Activated CD4-positive, alpha-beta T cell treated with anti-CD3 and anti-CD28 coated beads, Interleukin-2, amount 10 ng/mL, durations not matched to agents 24 days and 14 days (primary cell): ENCODE data around the gene SNX9. TPM values are rescaled to one million over a fixed set of nuclear protein-coding genes. Genes with fewer than 3 reads are reported as not detected.
"Not testable (repeated sequence)": the region's sequence is repeated elsewhere in the genome, so short reads cannot be mapped to it uniquely, and the experiment has no call there.

Experiments used
- DNase-seq: peaks from one replicate; pipeline ENCODE4 v3.0.0; 2022
- H3K27ac Mint-ChIP-seq: one replicate; pipeline ENCODE4 v1.8.0; 2022; ENCODE audit warnings: mild to moderate bottlenecking, mixed read lengths
- H3K27me3 Mint-ChIP-seq: one replicate; pipeline ENCODE4 v1.8.0; 2022; ENCODE audit warnings: mixed read lengths
- H3K36me3 Mint-ChIP-seq: one replicate; pipeline ENCODE4 v1.8.0; 2022; ENCODE audit warnings: low read depth, mild to moderate bottlenecking, mixed read lengths
- H3K4me1 Mint-ChIP-seq: one replicate; pipeline ENCODE4 v1.8.0; 2021; ENCODE audit warnings: mixed read lengths
- H3K4me3 Mint-ChIP-seq: one replicate; pipeline ENCODE4 v1.8.0; 2022; ENCODE audit warnings: mild to moderate bottlenecking, moderate library complexity, mixed read lengths
- H3K9me3 Mint-ChIP-seq: one replicate; pipeline ENCODE4 v1.8.0; 2021; ENCODE audit warnings: mixed read lengths
- intact Hi-C: fragments of 100-400 bp; cut with micrococcal nuclease; formaldehyde crosslinking; loops from one replicate; pipeline ENCODE4 v1.15.1; 2023
- total RNA-seq: library from RNA; stranded (reverse); gene quantifications from 2 replicates; pipeline ENCODE4 v1.2.3, GENCODE V29; 2022

The SNX9 gene
- total RNA-seq, 1 donor from 2014 or later = 34.0 TPM

DNA sequence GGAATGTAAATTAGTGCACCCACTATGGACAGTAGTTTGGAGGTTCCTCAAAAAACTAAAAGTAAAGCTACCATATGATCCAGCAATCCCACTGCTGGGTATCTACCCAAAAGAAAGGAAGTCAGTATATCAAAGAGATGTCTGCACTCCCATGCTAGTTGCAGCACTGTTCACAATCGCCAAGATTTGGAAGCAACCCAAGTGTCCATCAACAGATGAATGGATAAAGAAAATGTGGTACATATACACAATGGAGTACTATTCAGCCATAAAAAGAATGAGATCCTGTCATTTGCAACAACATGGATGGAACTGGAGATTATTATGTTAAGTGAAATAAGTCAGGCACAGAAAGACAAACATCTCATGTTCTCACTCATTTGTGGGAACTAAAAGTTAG, 127.9 kb downstream of the SNX9 start:
- peaks cover 11% of the 10 kb centered on the region for H3K36me3 Mint-ChIP-seq
- intact Hi-C loops, DNase-seq, H3K4me3 Mint-ChIP-seq, H3K9me3 Mint-ChIP-seq, H3K27ac Mint-ChIP-seq: not testable (repeated sequence)
- peaks cover 22% of the 10 kb centered on the region for H3K27me3 Mint-ChIP-seq
- H3K4me1 Mint-ChIP-seq = peaks cover 12% of the 10 kb centered on the region

DNA sequence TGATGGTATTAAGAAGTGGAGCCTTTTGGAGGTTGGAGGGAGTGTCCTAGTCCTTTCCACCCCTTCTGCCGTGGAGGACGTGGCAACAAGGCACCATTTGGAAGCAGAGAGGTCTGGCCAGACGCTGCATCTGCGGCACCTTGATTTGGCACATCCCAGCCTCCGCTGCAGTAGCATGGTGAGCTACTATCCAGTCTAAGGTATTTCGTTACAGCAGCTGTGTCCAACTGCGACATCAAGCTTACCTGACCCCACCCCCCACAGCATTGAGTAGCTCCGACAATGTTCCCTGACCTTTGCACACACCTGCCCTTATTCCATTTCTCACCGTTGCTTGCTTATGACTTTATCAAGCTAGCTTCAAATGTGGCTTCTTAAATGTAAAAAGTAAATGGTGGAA, 128.8 kb downstream of the SNX9 start:
- H3K27ac Mint-ChIP-seq = no peak overlapping the region
- H3K27me3 Mint-ChIP-seq = peaks cover 22% of the 10 kb centered on the region
- H3K9me3 Mint-ChIP-seq = peaks cover 3% of the 10 kb centered on the region
- DNase-seq = no peak
- intact Hi-C loops = no loop called here
- no peak overlapping the region for H3K4me3 Mint-ChIP-seq
- H3K4me1 Mint-ChIP-seq = peaks cover 8% of the 10 kb centered on the region
- H3K36me3 Mint-ChIP-seq = peaks cover 5% of the 10 kb centered on the region

DNA sequence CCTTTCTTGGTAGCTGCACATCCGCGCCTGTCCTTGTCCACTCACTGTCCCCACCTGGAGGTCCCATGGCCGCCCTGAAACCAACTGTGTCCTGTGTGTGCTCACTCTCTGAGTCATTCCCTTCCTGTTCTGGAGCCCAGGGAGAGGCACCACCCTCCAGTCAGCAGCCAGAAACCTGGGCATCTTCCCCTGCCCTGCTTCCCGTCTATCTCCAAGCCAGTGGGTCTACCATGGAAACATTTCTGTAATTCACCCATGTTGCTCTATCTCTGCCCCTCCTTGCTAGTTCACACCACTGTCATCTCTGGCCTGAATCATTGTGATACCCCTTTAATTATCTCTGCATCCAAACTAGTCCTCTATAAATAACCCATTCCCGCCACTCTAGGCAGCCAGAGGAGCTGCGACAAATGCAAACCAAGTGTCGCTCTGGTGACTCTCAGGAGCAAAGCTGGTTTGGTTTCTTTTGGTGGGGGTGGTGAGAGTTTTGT, 129.9 kb downstream of the SNX9 start:
- Mint-ChIP-seq H3K27me3 (peaks cover 22% of the 10 kb centered on the region), H3K36me3 (peaks cover 2% of the 10 kb centered on the region), H3K4me3 (no peak overlapping the region), H3K9me3 (peaks cover 3% of the 10 kb centered on the region), H3K27ac (no peak overlapping the region), H3K4me1 (peaks cover 4% of the 10 kb centered on the region)
- intact Hi-C loops = no loop called here
- no peak for DNase-seq

DNA sequence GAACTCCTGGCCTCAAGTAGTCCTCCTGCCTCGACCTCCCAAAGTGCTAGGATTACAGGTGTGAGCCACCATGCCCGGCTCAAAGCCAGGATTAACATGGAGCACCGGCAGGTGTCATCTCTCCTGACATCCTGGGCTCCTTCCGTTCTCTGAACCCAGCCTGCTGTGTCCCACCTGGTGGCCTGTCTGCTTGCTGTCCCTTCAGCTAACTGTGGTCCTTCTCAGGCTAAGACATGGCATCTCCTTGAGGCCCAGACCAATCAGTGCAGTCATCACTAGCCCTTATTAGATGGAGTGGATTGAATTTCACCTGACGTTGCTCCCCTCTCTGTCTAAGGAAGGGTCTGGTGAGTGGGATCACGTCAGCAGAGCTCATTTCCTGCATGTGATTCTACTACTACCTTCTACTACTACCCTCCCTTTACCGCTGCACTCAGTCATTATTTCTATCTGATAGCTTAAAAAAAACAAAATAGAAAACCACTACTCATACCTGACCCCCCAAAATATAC, 130.6 kb downstream of the SNX9 start:
- H3K36me3 Mint-ChIP-seq = peaks cover 4% of the 10 kb centered on the region
- no peak overlapping the region for H3K4me3 Mint-ChIP-seq
- intact Hi-C loops = no loop called here
- H3K9me3 Mint-ChIP-seq = peaks cover 3% of the 10 kb centered on the region
- peaks cover 22% of the 10 kb centered on the region for H3K27me3 Mint-ChIP-seq
- H3K4me1 Mint-ChIP-seq = peaks cover 4% of the 10 kb centered on the region
- no peak overlapping the region for H3K27ac Mint-ChIP-seq
- no peak for DNase-seq

DNA sequence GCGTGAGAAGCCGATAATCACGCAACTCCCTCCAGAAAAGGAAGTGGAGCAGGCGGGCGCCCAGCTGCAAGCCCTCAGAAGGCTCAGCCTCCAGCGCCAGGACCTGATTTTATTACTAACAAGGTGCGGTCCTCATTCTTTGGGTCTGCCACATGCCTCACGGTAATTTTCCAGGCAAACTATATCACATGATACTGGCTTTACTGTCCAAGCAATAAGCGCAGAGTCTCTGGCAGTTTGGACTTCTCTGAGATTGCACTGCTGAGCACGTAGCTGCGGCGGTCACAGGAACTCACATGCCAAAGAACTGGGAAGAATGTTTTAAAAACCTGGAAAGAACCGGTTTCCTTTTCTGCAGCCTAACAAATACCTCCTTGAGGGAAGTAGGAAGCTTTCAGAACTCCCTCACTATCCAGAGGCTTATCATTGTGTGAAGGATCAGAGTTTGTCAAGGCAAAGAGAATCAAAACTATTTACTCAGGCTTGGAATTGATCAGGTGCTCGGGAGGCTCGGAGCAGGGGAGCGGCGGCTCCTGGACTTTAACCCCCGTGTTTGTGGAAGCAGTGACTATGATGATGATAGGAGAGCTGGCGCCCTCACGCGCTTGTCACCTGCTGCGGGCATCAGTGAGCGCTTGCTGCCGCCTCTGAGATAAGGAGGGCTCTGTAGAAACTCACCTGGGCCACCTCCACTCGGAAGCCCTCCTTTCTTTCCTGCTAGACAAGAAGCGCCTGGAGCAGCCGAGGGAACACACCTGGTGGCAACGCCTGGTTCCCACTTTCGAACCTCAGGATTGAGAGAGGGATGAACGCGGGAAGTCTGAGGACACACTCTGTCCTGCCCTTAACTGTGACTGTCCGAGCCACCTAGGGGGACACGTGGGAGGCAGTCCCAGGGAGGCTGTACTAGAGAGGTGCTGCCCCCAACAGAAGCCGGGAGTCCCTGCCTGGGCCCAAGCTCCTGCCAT, 131.4 kb downstream of the SNX9 start:
- Mint-ChIP-seq H3K27me3 (peaks cover 20% of the 10 kb centered on the region), H3K4me3 (no peak overlapping the region), H3K4me1 (peaks cover 4% of the 10 kb centered on the region), H3K9me3 (peaks cover 6% of the 10 kb centered on the region), H3K27ac (no peak overlapping the region), H3K36me3 (peaks cover 6% of the 10 kb centered on the region)
- no peak for DNase-seq
- intact Hi-C loops = no loop called here

DNA sequence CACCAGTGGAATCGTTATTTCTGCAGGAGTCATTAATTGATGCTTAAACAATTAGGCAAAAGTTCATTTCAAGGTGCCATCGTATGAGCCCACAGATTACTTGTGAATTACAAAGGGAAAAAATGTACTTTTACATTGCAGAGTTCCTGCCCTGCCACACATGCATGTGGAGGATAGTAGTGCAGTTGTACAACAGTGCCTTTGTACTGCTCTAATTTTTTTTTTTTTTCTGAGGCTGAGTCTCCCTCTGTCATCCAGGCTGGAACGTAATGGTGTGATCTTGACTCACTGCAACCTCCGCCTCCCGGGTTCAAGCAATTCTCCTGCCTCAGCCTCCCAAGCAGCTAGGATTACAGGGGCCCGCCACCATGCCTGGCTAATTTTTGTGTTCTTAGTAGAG, 132.6 kb downstream of the SNX9 start:
- DNase-seq = no peak

DNA sequence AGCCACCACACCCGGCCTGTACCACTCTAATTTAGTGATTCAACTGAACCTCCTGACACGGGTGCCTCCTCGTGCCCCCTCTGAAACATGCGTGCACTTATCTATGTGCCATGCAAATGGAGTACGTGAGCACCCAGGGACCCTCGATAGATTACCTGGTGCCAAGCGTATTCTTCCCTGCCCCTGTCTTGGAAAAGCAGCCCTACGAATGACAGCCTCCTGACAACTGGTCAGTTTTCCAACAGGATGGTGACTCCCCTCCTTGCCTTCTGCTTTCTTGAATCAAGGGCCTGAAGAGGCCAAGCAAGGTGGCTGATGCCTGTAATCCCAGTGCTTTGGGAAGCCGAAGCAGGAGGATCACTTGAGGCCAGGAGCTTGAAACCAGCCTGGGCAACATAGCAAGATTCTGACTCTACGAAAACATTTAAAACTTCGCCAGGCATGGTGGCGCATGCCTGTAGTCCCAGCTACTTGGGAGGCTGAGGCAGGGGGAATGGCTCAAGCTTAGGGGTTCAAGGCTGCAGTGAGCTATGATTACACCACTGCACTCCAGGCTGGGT, 133.2 kb downstream of the SNX9 start:
- no peak overlapping the region for H3K27ac Mint-ChIP-seq
- intact Hi-C loops = no loop called here
- peaks cover 11% of the 10 kb centered on the region for H3K36me3 Mint-ChIP-seq
- H3K9me3 Mint-ChIP-seq = peaks cover 10% of the 10 kb centered on the region
- H3K4me1 Mint-ChIP-seq = peaks cover 9% of the 10 kb centered on the region
- peaks cover 10% of the 10 kb centered on the region for H3K27me3 Mint-ChIP-seq
- DNase-seq = no peak
- no peak overlapping the region for H3K4me3 Mint-ChIP-seq

More for the DNA sequence above, 132.6 kb downstream of the SNX9 start:
- Mint-ChIP-seq H3K9me3 (peaks cover 10% of the 10 kb centered on the region), H3K4me3 (no peak overlapping the region), H3K27me3 (peaks cover 15% of the 10 kb centered on the region), H3K4me1 (peaks cover 7% of the 10 kb centered on the region), H3K27ac (no peak overlapping the region), H3K36me3 (peaks cover 11% of the 10 kb centered on the region)
- intact Hi-C loops = no loop called here

DNA sequence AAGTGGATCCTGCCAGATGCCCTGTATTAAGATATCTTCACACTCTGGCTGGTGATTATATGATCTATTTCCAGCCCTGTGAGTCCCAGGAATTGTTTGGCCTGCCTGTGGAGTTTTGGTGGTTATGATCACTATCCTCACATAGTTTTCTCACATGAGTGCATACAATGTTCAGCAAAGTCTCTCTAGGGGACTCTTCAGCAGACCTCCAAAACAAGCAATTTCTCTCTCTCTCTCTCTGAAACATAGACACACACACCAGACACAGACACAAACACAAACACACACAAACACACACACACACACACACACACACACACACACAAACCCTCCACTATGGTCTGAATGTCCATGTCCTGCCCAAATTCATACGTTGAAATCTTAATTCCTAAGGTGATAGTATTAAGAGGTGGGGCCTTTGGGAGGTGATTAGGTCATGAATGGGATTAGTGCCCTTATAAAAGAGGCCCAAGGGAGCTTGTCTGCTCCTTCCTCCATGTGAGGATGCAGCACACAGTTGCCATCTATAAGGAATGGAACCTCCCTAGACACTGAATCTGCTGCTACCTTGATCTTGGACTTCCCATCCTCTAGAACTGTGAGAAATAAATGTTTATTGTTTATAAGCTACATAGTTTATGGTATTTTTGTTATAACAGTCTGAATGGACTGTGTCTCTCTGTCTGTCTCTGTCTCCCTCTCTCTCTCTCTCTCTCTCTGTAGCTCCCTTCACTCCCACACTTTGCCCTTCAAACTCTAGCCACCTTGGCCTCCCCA, 136.6 kb downstream of the SNX9 start:
- DNase-seq = no peak
- Mint-ChIP-seq H3K36me3 (peaks cover 16% of the 10 kb centered on the region), H3K9me3 (peaks cover 10% of the 10 kb centered on the region), H3K27ac (no peak overlapping the region), H3K27me3 (peaks cover 2% of the 10 kb centered on the region), H3K4me1 (peaks cover 25% of the 10 kb centered on the region), H3K4me3 (no peak overlapping the region)
- intact Hi-C loops = loop anchor here (5.0 to 10.0 kb wide), 3 partner anchors 65 to 197 kb away; partner anchors contain the start of gene SNX9

DNA sequence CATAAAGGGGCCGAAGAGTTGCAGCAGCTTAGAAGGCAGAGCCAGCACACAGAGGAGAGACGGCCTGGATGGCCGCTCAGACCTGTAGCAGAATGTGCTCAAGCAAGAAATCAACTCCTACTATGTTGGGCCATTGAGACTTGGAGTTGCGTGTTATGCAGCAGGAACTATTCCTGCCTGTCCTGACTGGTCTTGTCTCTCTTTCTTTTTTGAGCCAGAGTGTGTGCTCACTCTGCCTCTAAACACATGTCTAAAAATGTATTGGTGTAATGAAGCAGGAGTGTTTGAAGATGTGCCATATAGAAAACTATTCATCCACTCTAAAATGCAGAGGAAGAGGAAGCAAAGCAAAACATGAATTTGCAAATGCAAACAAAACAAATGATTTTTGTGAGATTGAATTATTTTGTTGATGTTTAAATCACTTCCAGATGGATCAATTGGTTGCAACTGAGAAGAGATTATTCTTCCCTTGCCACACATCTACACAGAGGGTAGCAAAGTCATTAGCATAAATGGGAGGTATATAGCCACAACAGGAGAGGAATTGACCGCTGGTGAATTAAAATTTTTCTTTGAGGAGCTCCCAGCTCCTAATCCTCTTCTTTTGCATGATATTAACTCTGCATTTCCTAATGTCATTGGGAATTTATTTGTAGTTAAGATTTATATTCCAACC, 138.2 kb downstream of the SNX9 start:
- H3K9me3 Mint-ChIP-seq = peaks cover 10% of the 10 kb centered on the region
- no peak overlapping the region for H3K4me3 Mint-ChIP-seq
- no peak overlapping the region for H3K27ac Mint-ChIP-seq
- DNase-seq = no peak
- peaks cover 16% of the 10 kb centered on the region for H3K36me3 Mint-ChIP-seq
- intact Hi-C loops = loop anchor here (5.0 to 10.0 kb wide), 3 partner anchors 64 to 199 kb away; partner anchors contain the start of gene SNX9
- H3K4me1 Mint-ChIP-seq = peaks cover 25% of the 10 kb centered on the region
- no peaks in the 10 kb centered on the region for H3K27me3 Mint-ChIP-seq

DNA sequence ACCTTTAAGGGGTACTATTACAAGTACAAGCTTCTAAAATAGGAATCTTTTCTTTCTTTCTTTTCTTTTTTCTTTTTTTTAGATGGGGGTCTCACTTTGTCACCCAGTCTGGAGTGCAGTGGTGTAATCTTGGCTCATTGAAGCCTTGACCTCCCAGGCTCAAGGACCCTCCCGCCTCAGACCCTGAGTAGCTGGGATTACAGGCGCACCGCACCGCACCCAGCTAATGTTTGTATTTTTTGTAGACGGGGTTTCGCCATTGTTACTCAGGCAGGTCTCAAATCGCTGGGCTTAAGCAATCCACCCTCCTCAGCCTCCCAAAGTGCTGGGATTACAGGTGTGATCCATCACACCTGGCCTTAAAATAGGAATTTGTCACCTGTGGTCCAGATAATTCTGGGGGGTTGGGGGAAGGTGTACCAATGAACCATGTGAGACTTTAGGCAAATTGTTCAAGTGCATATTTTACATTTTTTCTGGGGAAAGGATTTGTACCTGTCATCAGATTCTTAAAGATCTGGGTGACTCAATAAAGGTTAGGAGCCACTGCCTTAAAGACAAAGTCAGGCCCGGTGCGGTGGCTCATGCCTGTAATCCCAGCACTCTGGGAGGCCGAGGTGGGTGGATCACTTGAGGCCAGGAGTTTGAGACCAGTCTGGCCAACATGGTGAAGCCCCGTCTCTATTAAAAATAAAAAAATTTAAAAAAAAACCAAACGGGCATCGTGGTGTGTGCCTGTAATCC, 139.0 kb downstream of the SNX9 start:
- H3K36me3 Mint-ChIP-seq = peaks cover 16% of the 10 kb centered on the region
- no peak for DNase-seq

DNA sequence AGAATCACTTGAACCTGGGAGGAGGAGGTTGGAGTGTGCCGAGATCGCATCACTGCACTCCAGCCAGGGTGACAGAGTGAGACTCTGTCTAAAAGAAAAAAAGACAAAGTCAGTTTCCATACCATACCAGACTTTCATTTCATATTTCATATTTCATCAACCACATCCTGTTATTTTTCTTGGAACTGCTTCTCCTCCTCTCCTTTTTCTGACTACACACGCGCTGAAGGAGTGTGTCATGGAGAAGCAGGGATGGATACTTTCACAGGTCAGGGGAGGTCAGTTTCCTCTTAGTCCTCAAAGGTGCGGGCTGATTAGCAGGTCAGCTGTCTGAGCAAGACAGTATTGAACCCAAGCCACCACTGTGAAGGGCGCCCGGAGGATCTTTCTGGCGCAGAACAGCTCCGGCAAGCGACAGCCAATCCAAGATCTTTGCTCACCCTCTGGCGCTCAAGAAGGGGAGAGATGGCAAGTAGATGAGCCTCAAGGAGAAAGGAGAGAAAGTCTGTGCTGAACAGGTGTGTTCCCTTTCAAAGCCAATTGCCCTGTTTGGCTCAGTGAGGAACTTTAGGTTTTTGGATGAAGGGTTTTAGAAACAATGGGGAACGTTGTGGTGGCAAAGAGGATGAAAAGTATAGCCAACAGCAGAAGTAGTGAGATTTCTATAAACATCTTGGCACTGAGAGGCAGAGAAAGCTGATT, 139.7 kb downstream of the SNX9 start:
- Mint-ChIP-seq H3K4me3 (peak overlapping the region; percentile 80), H3K36me3 (peaks cover 16% of the 10 kb centered on the region), H3K27ac (peak overlapping the region; percentile 95), H3K4me1 (peaks cover 29% of the 10 kb centered on the region), H3K27me3 (no peaks in the 10 kb centered on the region), H3K9me3 (peaks cover 10% of the 10 kb centered on the region)
- intact Hi-C loops = loop anchor here (1.0 to 10.0 kb wide), 5 partner anchors 17 to 200 kb away; partner anchors contain the start of genes SNX9 and SYNJ2
- peak; percentile 80 for DNase-seq

More for the DNA sequence above, 139.0 kb downstream of the SNX9 start:
- intact Hi-C loops = loop anchor here (1.0 to 10.0 kb wide), 5 partner anchors 17 to 200 kb away; partner anchors contain the start of genes SNX9 and SYNJ2
- H3K4me3 Mint-ChIP-seq = peak overlapping the region; percentile 80
- peaks cover 10% of the 10 kb centered on the region for H3K9me3 Mint-ChIP-seq
- H3K27ac Mint-ChIP-seq = peak overlapping the region; percentile 95
- H3K27me3 Mint-ChIP-seq = no peaks in the 10 kb centered on the region
- H3K4me1 Mint-ChIP-seq = peaks cover 28% of the 10 kb centered on the region

DNA sequence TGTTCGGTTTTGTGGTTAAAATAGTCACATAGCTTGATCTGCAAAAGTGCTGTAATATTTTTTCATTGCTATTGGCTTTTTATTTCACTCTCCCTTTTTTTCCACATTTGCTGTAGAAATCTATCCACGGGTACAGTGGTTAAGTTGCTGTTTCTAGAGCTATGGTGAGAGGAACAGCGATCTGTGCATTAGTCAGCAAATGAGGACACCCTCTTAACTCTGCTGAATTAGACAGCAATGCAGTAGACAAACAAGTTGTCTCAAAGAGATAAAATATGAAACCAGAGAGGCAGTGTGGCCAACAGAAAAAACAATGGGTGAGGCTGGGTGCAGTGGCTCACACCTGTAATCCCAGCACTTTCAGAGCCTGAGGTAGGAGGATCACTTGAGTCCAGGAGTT, 141.1 kb downstream of the SNX9 start:
- no peak for DNase-seq
- Mint-ChIP-seq H3K4me3 (peak overlapping the region; percentile 44), H3K36me3 (peaks cover 12% of the 10 kb centered on the region), H3K4me1 (peaks cover 32% of the 10 kb centered on the region), H3K27ac (peak overlapping the region; percentile 80), H3K9me3 (peaks cover 9% of the 10 kb centered on the region), H3K27me3 (no peaks in the 10 kb centered on the region)
- intact Hi-C loops = loop anchor here (5.0 to 10.0 kb wide), 3 partner anchors 61 to 202 kb away; partner anchors contain the start of gene SNX9
